HG03095 (cell line): ENCODE data around the gene FMR1.

ENCODE experiments used
- ATAC-seq: cut with Tn5 transposase; IDR thresholded peaks from one replicate; pipeline ENCODE4 v1.9.1; 2021; ENCODE audit warnings: moderate library complexity; ENCODE audit not compliant: unreplicated experiment

Gene FMR1

GRCh38 chrX:147914591-147914990 is 2.9 kb downstream of the FMR1 start:
- no peak for ATAC-seq

- ATAC-seq, result no peak
Observed at GRCh38 chrX:147916375-147916968, 4.8 kb downstream of the FMR1 start.

GRCh38 chrX:147917700-147918695 is 6.3 kb downstream of the FMR1 start:
- ATAC-seq, result peak; percentile 81

- ATAC-seq, result no peak
Observed at GRCh38 chrX:147920161-147920666, 8.5 kb downstream of the FMR1 start.

GRCh38 chrX:147923605-147924004 is 11.9 kb downstream of the FMR1 start:
- no peak for ATAC-seq

GRCh38 chrX:147927256-147927655 is 15.5 kb downstream of the FMR1 start:
- no peak for ATAC-seq

- no peak for ATAC-seq
Observed at GRCh38 chrX:147933815-147934214, 22.1 kb downstream of the FMR1 start.

- ATAC-seq, result no peak
Observed at GRCh38 chrX:147935156-147935758, 23.5 kb downstream of the FMR1 start.

- no peak for ATAC-seq
Observed at GRCh38 chrX:147945286-147945685, 33.6 kb downstream of the FMR1 start.

GRCh38 chrX:147948531-147948930 is 36.8 kb downstream of the FMR1 start:
- no peak for ATAC-seq

GRCh38 chrX:147950352-147950751 is 38.6 kb downstream of the FMR1 start:
- ATAC-seq, result no peak

GRCh38 chrX:147953976-147954375 is 42.3 kb downstream of the FMR1 start:
- no peak for ATAC-seq

GRCh38 chrX:147957291-147957690 is 45.6 kb downstream of the FMR1 start:
- no peak for ATAC-seq

GRCh38 chrX:147958291-147958690 is 46.6 kb downstream of the FMR1 start:
- ATAC-seq, result no peak

- ATAC-seq, result no peak
Observed at GRCh38 chrX:147960722-147961121, 49.0 kb downstream of the FMR1 start.

- ATAC-seq, result no peak
Observed at GRCh38 chrX:147962476-147962875, 50.8 kb downstream of the FMR1 start.

- ATAC-seq, result no peak
Observed at GRCh38 chrX:147978931-147979330, 67.2 kb downstream of the FMR1 start.

- ATAC-seq, result no peak
Observed at GRCh38 chrX:147981038-147981752, 69.5 kb downstream of the FMR1 start, which contains the start of gene FMR1NB. FMR1NB (plus strand) TSS chrX:147981337; CDS start chrX:147981403, 66 bp downstream.
